Hepatocyte (in vitro differentiated cells): ENCODE data around the gene SLC5A3.

Experiments used
- EZH2phosphoT487 ChIP-seq: fragments of 200-600 bp; sonication (generic); IDR thresholded peaks from one replicate; pipeline ENCODE4 v1.6.1; 2018; ENCODE audit warnings: antibody characterized with exemption, mild to moderate bottlenecking, low read depth, moderate library complexity; ENCODE audit not compliant: unreplicated experiment, severe bottlenecking
- TF ChIP-seq, protein P1 (sequence below): fragments of 200-600 bp; sonication (generic); IDR thresholded peaks from 2 replicates; pipeline ENCODE4 v1.5.1; 2016; ENCODE audit warnings: antibody characterized with exemption, mild to moderate bottlenecking; ENCODE audit not compliant: poor library complexity

DNA sequence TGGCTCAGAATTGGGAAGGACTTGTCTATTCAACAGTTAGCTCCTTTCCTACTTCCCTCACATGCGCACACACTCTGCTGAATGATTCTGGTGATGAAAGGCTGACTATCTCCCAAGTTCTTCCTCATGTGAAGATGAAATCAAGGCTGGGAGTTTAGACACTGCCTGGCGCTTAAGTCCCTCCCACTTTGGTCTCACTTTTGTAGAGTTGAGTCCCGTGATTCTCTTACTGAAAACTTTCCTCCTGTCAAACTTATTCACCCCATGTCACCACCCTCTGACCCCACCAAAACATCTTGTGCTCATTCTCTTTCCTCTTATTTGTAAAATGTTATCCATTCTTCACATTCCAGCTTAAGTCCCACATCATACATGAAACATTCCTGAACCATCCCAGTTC is 8.4 kb upstream of the SLC5A3 start:
- TF ChIP-seq, protein P1, sequence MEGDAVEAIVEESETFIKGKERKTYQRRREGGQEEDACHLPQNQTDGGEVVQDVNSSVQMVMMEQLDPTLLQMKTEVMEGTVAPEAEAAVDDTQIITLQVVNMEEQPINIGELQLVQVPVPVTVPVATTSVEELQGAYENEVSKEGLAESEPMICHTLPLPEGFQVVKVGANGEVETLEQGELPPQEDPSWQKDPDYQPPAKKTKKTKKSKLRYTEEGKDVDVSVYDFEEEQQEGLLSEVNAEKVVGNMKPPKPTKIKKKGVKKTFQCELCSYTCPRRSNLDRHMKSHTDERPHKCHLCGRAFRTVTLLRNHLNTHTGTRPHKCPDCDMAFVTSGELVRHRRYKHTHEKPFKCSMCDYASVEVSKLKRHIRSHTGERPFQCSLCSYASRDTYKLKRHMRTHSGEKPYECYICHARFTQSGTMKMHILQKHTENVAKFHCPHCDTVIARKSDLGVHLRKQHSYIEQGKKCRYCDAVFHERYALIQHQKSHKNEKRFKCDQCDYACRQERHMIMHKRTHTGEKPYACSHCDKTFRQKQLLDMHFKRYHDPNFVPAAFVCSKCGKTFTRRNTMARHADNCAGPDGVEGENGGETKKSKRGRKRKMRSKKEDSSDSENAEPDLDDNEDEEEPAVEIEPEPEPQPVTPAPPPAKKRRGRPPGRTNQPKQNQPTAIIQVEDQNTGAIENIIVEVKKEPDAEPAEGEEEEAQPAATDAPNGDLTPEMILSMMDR = no peak
- no peak for TF ChIP-seq EZH2phosphoT487
